Measurements from ENCODE around the gene SH3PXD2A.

The SH3PXD2A gene

GRCh38 chr10:103895411-103896186 lies 40.2 kb upstream of the SH3PXD2A start:
- no peak overlapping the region for H3K4me3 ChIP-seq (ENCODE audit: low read length)
- H2AK5ac ChIP-seq (ENCODE audit: low read length) = no peak overlapping the region
- no peak overlapping the region for H2BK15ac ChIP-seq (replicated peaks; ENCODE audit: low read depth)
- no peaks in the 10 kb centered on the region for H3K79me1 ChIP-seq (ENCODE audit: low read length)
- no peak overlapping the region for H3K4ac ChIP-seq (ENCODE audit: low read depth, low read length)
- no peak overlapping the region for H2BK5ac ChIP-seq (ENCODE audit: low read length)
- no CpG with 5 or more reads among the region's 9 CpGs for WGBS (ENCODE audit: extremely low coverage, insufficient coverage, low lambda C conversion rate)
- H3K4me2 ChIP-seq (ENCODE audit: low read length) = no peak overlapping the region
- no peaks in the 10 kb centered on the region for H3K4me1 ChIP-seq (ENCODE audit: control insufficient read depth, low read depth, low read length)
- no peak overlapping the region for H2BK120ac ChIP-seq (ENCODE audit: low read depth, low read length)
- no peaks in the 10 kb centered on the region for H3K27me3 ChIP-seq (ENCODE audit: insufficient read depth, low read length, poor library complexity)
- H3K27ac ChIP-seq (ENCODE audit: low read depth, low read length) = no peak overlapping the region
- no peak for DNase-seq
- no peak overlapping the region for H3K18ac ChIP-seq (ENCODE audit: low read length)
- no peaks in the 10 kb centered on the region for H3K79me2 ChIP-seq (ENCODE audit: control insufficient read depth, insufficient read depth, low read length)
- no peak overlapping the region for H3K56ac ChIP-seq (ENCODE audit: low read length)
- no peaks in the 10 kb centered on the region for H3K36me3 ChIP-seq (ENCODE audit: control insufficient read depth, insufficient read depth, low read length)
- H3K9ac ChIP-seq (ENCODE audit: low read length) = no peak overlapping the region
- no peak overlapping the region for H3K23ac ChIP-seq (ENCODE audit: low read length)
- H4K5ac ChIP-seq (ENCODE audit: low read length) = no peak overlapping the region
- H4K8ac ChIP-seq (ENCODE audit: low read depth, low read length) = no peak overlapping the region

DNA sequence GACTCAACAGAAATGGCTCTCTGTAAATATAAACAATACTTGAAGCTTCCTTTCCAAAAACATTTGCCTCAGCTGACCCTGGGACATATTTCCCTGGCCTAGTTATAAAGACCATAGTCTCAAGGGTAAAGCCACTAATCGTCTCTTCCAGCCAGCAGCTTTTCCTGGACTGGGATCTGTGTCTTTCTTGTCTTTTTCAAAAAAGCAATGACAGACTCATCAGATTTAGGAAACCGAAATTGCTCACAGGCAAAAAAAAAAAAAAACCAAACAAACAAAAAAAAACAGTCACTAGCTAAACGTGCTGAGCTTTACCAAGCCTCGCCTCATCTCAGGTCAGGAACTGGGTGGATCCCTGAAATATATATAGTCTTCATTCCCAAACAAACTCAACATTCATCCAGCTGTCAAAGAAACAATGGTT lies 39.1 kb upstream of the SH3PXD2A start:
- Histone ChIP-seq H3K18ac (ENCODE audit: low read length) (no peak overlapping the region), H3K27ac (ENCODE audit: low read depth, low read length) (no peak overlapping the region), H2BK120ac (ENCODE audit: low read depth, low read length) (no peak overlapping the region), H3K23ac (ENCODE audit: low read length) (no peak overlapping the region), H4K8ac (ENCODE audit: low read depth, low read length) (no peak overlapping the region), H3K4me2 (ENCODE audit: low read length) (no peak overlapping the region), H3K4me1 (ENCODE audit: control insufficient read depth, low read depth, low read length) (no peaks in the 10 kb centered on the region), H4K5ac (ENCODE audit: low read length) (no peak overlapping the region), H3K79me2 (ENCODE audit: control insufficient read depth, insufficient read depth, low read length) (no peaks in the 10 kb centered on the region), H2BK15ac (replicated peaks; ENCODE audit: low read depth) (no peak overlapping the region), H3K4ac (ENCODE audit: low read depth, low read length) (no peak overlapping the region), H3K9ac (ENCODE audit: low read length) (no peak overlapping the region), H3K36me3 (ENCODE audit: control insufficient read depth, insufficient read depth, low read length) (no peaks in the 10 kb centered on the region), H2AK5ac (ENCODE audit: low read length) (no peak overlapping the region), H3K79me1 (ENCODE audit: low read length) (no peaks in the 10 kb centered on the region), H3K56ac (ENCODE audit: low read length) (no peak overlapping the region), H2BK5ac (ENCODE audit: low read length) (no peak overlapping the region), H3K4me3 (ENCODE audit: low read length) (no peak overlapping the region), H3K27me3 (ENCODE audit: insufficient read depth, low read length, poor library complexity) (no peaks in the 10 kb centered on the region)
- no CpG with 5 or more reads among the region's 4 CpGs for WGBS (ENCODE audit: extremely low coverage, insufficient coverage, low lambda C conversion rate)
- no peak for DNase-seq

GRCh38 chr10:103893817-103894216 lies 38.4 kb upstream of the SH3PXD2A start:
- WGBS (ENCODE audit: extremely low coverage, insufficient coverage, low lambda C conversion rate) = no CpG with 5 or more reads among the region's 2 CpGs
- Histone ChIP-seq H3K9ac (ENCODE audit: low read length) (no peak overlapping the region), H2BK5ac (ENCODE audit: low read length) (no peak overlapping the region), H3K4me2 (ENCODE audit: low read length) (no peak overlapping the region), H3K79me2 (ENCODE audit: control insufficient read depth, insufficient read depth, low read length) (no peaks in the 10 kb centered on the region), H3K4me1 (ENCODE audit: control insufficient read depth, low read depth, low read length) (no peaks in the 10 kb centered on the region), H3K36me3 (ENCODE audit: control insufficient read depth, insufficient read depth, low read length) (no peaks in the 10 kb centered on the region), H3K4me3 (ENCODE audit: low read length) (no peak overlapping the region), H3K27ac (ENCODE audit: low read depth, low read length) (no peak overlapping the region), H3K18ac (ENCODE audit: low read length) (no peak overlapping the region), H2AK5ac (ENCODE audit: low read length) (no peak overlapping the region), H4K8ac (ENCODE audit: low read depth, low read length) (no peak overlapping the region), H4K5ac (ENCODE audit: low read length) (no peak overlapping the region), H3K27me3 (ENCODE audit: insufficient read depth, low read length, poor library complexity) (no peaks in the 10 kb centered on the region), H3K23ac (ENCODE audit: low read length) (no peak overlapping the region), H2BK15ac (replicated peaks; ENCODE audit: low read depth) (no peak overlapping the region), H3K4ac (ENCODE audit: low read depth, low read length) (no peak overlapping the region), H3K56ac (ENCODE audit: low read length) (no peak overlapping the region), H3K79me1 (ENCODE audit: low read length) (no peaks in the 10 kb centered on the region), H2BK120ac (ENCODE audit: low read depth, low read length) (no peak overlapping the region)
- no peak for DNase-seq

DNA sequence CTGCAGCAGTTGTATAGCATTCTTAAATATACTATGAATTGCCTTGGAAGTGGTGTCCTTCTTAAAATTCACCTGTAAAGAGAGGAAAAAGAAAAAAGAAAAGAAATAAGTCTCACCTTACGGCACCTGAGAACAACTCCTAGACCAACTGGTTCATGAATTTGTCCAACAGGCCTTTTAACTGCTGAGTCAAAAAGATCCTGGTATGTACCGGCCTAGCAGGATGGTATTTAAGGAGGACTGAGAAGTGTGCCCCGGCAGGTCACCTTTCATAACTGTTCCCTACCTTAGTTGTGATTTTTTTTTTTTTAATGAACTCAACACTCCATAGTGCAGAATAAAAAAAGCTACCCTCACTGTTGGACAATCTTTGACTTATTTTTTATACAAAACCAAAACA lies 36.8 kb upstream of the SH3PXD2A start:
- no peak overlapping the region for H3K4ac ChIP-seq (ENCODE audit: low read depth, low read length)
- no peak for DNase-seq
- H3K79me1 ChIP-seq (ENCODE audit: low read length) = no peaks in the 10 kb centered on the region
- no peaks in the 10 kb centered on the region for H3K4me1 ChIP-seq (ENCODE audit: control insufficient read depth, low read depth, low read length)
- no peak overlapping the region for H3K4me3 ChIP-seq (ENCODE audit: low read length)
- no peak overlapping the region for H2BK15ac ChIP-seq (replicated peaks; ENCODE audit: low read depth)
- H3K4me2 ChIP-seq (ENCODE audit: low read length) = no peak overlapping the region
- no peak overlapping the region for H2AK5ac ChIP-seq (ENCODE audit: low read length)
- H3K27me3 ChIP-seq (ENCODE audit: insufficient read depth, low read length, poor library complexity) = no peaks in the 10 kb centered on the region
- no peak overlapping the region for H4K8ac ChIP-seq (ENCODE audit: low read depth, low read length)
- H2BK120ac ChIP-seq (ENCODE audit: low read depth, low read length) = no peak overlapping the region
- no peak overlapping the region for H3K18ac ChIP-seq (ENCODE audit: low read length)
- H3K27ac ChIP-seq (ENCODE audit: low read depth, low read length) = no peak overlapping the region
- H3K79me2 ChIP-seq (ENCODE audit: control insufficient read depth, insufficient read depth, low read length) = no peaks in the 10 kb centered on the region
- no CpG with 5 or more reads among the region's 3 CpGs for WGBS (ENCODE audit: extremely low coverage, insufficient coverage, low lambda C conversion rate)
- H4K5ac ChIP-seq (ENCODE audit: low read length) = no peak overlapping the region
- H2BK5ac ChIP-seq (ENCODE audit: low read length) = no peak overlapping the region
- H3K23ac ChIP-seq (ENCODE audit: low read length) = no peak overlapping the region
- H3K9ac ChIP-seq (ENCODE audit: low read length) = no peak overlapping the region
- no peaks in the 10 kb centered on the region for H3K36me3 ChIP-seq (ENCODE audit: control insufficient read depth, insufficient read depth, low read length)
- no peak overlapping the region for H3K56ac ChIP-seq (ENCODE audit: low read length)

DNA sequence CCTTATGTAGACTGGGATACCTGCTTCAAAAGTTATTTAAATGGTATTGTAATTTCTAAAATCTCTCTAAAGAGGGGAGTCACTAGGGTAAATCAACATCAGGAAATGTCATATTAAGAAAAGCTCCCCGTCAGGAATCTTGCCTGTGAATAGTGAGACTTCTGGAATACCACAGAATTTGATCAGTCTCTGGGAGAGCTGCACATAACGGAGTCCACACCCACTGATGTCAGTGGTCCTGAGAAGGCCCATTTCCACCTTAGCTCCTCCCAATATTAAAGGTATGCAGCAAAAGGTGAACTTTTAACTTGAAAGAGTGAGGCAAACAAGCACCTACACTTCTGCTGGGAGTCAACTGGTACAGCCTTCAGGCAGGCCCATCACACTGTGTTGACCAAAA lies 35.3 kb upstream of the SH3PXD2A start:
- no peaks in the 10 kb centered on the region for H3K27me3 ChIP-seq (ENCODE audit: insufficient read depth, low read length, poor library complexity)
- H3K27ac ChIP-seq (ENCODE audit: low read depth, low read length) = no peak overlapping the region
- no peak overlapping the region for H3K4me3 ChIP-seq (ENCODE audit: low read length)
- no peak overlapping the region for H3K4ac ChIP-seq (ENCODE audit: low read depth, low read length)
- H3K4me1 ChIP-seq (ENCODE audit: control insufficient read depth, low read depth, low read length) = no peaks in the 10 kb centered on the region
- H3K18ac ChIP-seq (ENCODE audit: low read length) = no peak overlapping the region
- no peaks in the 10 kb centered on the region for H3K79me1 ChIP-seq (ENCODE audit: low read length)
- no peak for DNase-seq
- H3K36me3 ChIP-seq (ENCODE audit: control insufficient read depth, insufficient read depth, low read length) = no peaks in the 10 kb centered on the region
- no peak overlapping the region for H3K56ac ChIP-seq (ENCODE audit: low read length)
- WGBS (ENCODE audit: extremely low coverage, insufficient coverage, low lambda C conversion rate) = no CpG with 5 or more reads among the region's 2 CpGs
- no peak overlapping the region for H4K8ac ChIP-seq (ENCODE audit: low read depth, low read length)
- no peak overlapping the region for H2AK5ac ChIP-seq (ENCODE audit: low read length)
- H3K79me2 ChIP-seq (ENCODE audit: control insufficient read depth, insufficient read depth, low read length) = no peaks in the 10 kb centered on the region
- no peak overlapping the region for H2BK15ac ChIP-seq (replicated peaks; ENCODE audit: low read depth)
- H2BK120ac ChIP-seq (ENCODE audit: low read depth, low read length) = no peak overlapping the region
- no peak overlapping the region for H2BK5ac ChIP-seq (ENCODE audit: low read length)
- no peak overlapping the region for H3K9ac ChIP-seq (ENCODE audit: low read length)
- no peak overlapping the region for H4K5ac ChIP-seq (ENCODE audit: low read length)
- H3K23ac ChIP-seq (ENCODE audit: low read length) = no peak overlapping the region
- H3K4me2 ChIP-seq (ENCODE audit: low read length) = no peak overlapping the region

- Histone ChIP-seq H4K8ac (ENCODE audit: low read depth, low read length) (no peak overlapping the region), H3K4me3 (ENCODE audit: low read length) (no peak overlapping the region), H3K56ac (ENCODE audit: low read length) (no peak overlapping the region), H3K9ac (ENCODE audit: low read length) (no peak overlapping the region), H3K4ac (ENCODE audit: low read depth, low read length) (no peak overlapping the region), H3K79me1 (ENCODE audit: low read length) (no peaks in the 10 kb centered on the region), H3K4me2 (ENCODE audit: low read length) (no peak overlapping the region), H3K79me2 (ENCODE audit: control insufficient read depth, insufficient read depth, low read length) (no peaks in the 10 kb centered on the region), H3K23ac (ENCODE audit: low read length) (no peak overlapping the region), H2AK5ac (ENCODE audit: low read length) (no peak overlapping the region), H3K18ac (ENCODE audit: low read length) (no peak overlapping the region), H2BK120ac (ENCODE audit: low read depth, low read length) (no peak overlapping the region), H2BK5ac (ENCODE audit: low read length) (no peak overlapping the region), H2BK15ac (replicated peaks; ENCODE audit: low read depth) (no peak overlapping the region), H3K36me3 (ENCODE audit: control insufficient read depth, insufficient read depth, low read length) (no peaks in the 10 kb centered on the region), H3K27ac (ENCODE audit: low read depth, low read length) (no peak overlapping the region), H4K5ac (ENCODE audit: low read length) (no peak overlapping the region), H3K27me3 (ENCODE audit: insufficient read depth, low read length, poor library complexity) (no peaks in the 10 kb centered on the region), H3K4me1 (ENCODE audit: control insufficient read depth, low read depth, low read length) (no peaks in the 10 kb centered on the region)
- WGBS (ENCODE audit: extremely low coverage, insufficient coverage, low lambda C conversion rate) = no CpG with 5 or more reads among the region's 4 CpGs
- peak; percentile 57 for DNase-seq
Observed at GRCh38 chr10:103890194-103890658, 34.9 kb upstream of the SH3PXD2A start.
